ENCODE data around the gene GIMAP8.

DNA sequence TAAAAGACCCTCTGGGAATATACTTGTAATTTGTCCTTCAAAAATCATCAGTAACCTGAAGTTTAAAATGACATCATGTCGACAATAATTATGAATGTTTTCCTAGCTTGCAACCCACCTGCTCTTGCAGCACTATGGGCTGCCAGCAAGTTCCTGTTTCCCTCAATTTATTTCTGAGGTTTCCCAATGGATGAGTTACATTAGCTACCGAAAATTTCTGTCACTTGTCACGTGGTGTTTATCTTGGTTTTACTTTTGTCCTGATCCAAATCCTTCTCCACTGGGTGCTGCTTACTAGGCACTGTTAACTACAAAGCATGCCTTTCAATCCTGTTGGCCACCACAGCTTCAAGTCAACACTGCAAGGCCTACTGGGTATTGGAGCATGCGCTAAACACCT is 31.5 kb downstream of the GIMAP8 start:
- TF ChIP-seq, protein P1, sequence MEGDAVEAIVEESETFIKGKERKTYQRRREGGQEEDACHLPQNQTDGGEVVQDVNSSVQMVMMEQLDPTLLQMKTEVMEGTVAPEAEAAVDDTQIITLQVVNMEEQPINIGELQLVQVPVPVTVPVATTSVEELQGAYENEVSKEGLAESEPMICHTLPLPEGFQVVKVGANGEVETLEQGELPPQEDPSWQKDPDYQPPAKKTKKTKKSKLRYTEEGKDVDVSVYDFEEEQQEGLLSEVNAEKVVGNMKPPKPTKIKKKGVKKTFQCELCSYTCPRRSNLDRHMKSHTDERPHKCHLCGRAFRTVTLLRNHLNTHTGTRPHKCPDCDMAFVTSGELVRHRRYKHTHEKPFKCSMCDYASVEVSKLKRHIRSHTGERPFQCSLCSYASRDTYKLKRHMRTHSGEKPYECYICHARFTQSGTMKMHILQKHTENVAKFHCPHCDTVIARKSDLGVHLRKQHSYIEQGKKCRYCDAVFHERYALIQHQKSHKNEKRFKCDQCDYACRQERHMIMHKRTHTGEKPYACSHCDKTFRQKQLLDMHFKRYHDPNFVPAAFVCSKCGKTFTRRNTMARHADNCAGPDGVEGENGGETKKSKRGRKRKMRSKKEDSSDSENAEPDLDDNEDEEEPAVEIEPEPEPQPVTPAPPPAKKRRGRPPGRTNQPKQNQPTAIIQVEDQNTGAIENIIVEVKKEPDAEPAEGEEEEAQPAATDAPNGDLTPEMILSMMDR (IDR thresholded peaks at IDR 0.05 in 8 of 11, conservative IDR thresholded peaks at IDR 0.05 in 3 of 11) = no peak
- TF ChIP-seq POLR2A (IDR thresholded peaks at IDR 0.05) (no peak), POLR2AphosphoS5 (IDR thresholded peaks at IDR 0.05) (no peak)
